SK-N-SH treated with all-trans-retinoic acid at 6 μM for 48 hours (cell line): ENCODE measurements around the gene POLR2C.

Experiments
- ATAC-seq: fragments of 200-7000 bp; cut with Tn5 transposase; 3 replicates; pipeline ENCODE4 v1.9.1; 2020; ENCODE audit warnings: mild to moderate bottlenecking, moderate library complexity
- ARNTL ChIP-seq: fragments of 450-650 bp; formaldehyde crosslinking; IDR thresholded peaks from 2 replicates; pipeline ENCODE4 v1.5.0; 2020; ENCODE audit warnings: low read depth, mild to moderate bottlenecking, moderate library complexity, borderline replicate concordance
- BACH2 ChIP-seq: fragments of 250-450 bp; sonication (Bioruptor Pico); IDR thresholded peaks from 2 replicates; pipeline ENCODE4 v1.9.0; 2021; ENCODE audit warnings: mild to moderate bottlenecking, borderline replicate concordance
- CSDC2 ChIP-seq: fragments of 250-450 bp; sonication (Bioruptor Pico); IDR thresholded peaks from 2 replicates; pipeline ENCODE4 v1.5.0; 2020; ENCODE audit warnings: mild to moderate bottlenecking, moderate library complexity
- ESRRG ChIP-seq: fragments of 250-450 bp; sonication (Bioruptor Pico); IDR thresholded peaks from 2 replicates; pipeline ENCODE4 v1.6.1; 2021; ENCODE audit warnings: mild to moderate bottlenecking
- GLIS3 ChIP-seq: fragments of 250-450 bp; sonication (Bioruptor Pico); IDR thresholded peaks from 2 replicates; pipeline ENCODE4 v1.5.0; 2020; ENCODE audit warnings: mild to moderate bottlenecking, moderate library complexity
- ISL1 ChIP-seq: fragments of 250-450 bp; sonication (Bioruptor Pico); IDR thresholded peaks from 2 replicates; pipeline ENCODE4 v2.1.2; 2022; ENCODE audit warnings: mild to moderate bottlenecking, moderate library complexity
- OSR1 ChIP-seq: fragments of 250-450 bp; sonication (Bioruptor Pico); IDR thresholded peaks from 2 replicates; pipeline ENCODE4 v1.8.0; 2022; ENCODE audit warnings: moderate library complexity, mild to moderate bottlenecking, inconsistent platforms
- PPARA ChIP-seq: fragments of 250-450 bp; sonication (Bioruptor Pico); IDR thresholded peaks from 2 replicates; pipeline ENCODE4 v1.5.0; 2020; ENCODE audit warnings: mild to moderate bottlenecking, borderline replicate concordance
- RARB ChIP-seq: fragments of 250-450 bp; sonication (Bioruptor Pico); IDR thresholded peaks from 2 replicates; pipeline ENCODE4 v1.8.0; 2021; ENCODE audit warnings: mild to moderate bottlenecking, moderate library complexity
- SNAI2 ChIP-seq: fragments of 250-450 bp; sonication (Bioruptor Pico); IDR thresholded peaks from 2 replicates; pipeline ENCODE4 v1.5.0; 2020; ENCODE audit warnings: mild to moderate bottlenecking, moderate library complexity
- TCF4 ChIP-seq: fragments of 250-450 bp; sonication (Bioruptor Pico); IDR thresholded peaks from 2 replicates; pipeline ENCODE4 v1.8.0; 2021; ENCODE audit warnings: mild to moderate bottlenecking, moderate library complexity, borderline replicate concordance
- TOX ChIP-seq: fragments of 250-450 bp; sonication (Bioruptor Pico); IDR thresholded peaks from 2 replicates; pipeline ENCODE4 v1.8.0; 2021; ENCODE audit warnings: mild to moderate bottlenecking, moderate library complexity, borderline replicate concordance
- ZC3H10 ChIP-seq: fragments of 250-450 bp; sonication (Bioruptor Pico); IDR thresholded peaks from 2 replicates; pipeline ENCODE4 v1.5.1; 2021; ENCODE audit warnings: mild to moderate bottlenecking, moderate library complexity
- ZFP3 ChIP-seq: fragments of 250-450 bp; sonication (Bioruptor Pico); IDR thresholded peaks from 2 replicates; pipeline ENCODE4 v1.5.0; 2020; ENCODE audit warnings: mild to moderate bottlenecking, moderate library complexity
- ZFP30 ChIP-seq: fragments of 450-650 bp; formaldehyde crosslinking; IDR thresholded peaks from 2 replicates; pipeline ENCODE4 v1.5.0; 2022; ENCODE audit warnings: mild to moderate bottlenecking, moderate library complexity
- ZNF565 ChIP-seq: fragments of 450-650 bp; formaldehyde crosslinking; conservative IDR thresholded peaks from 2 replicates; pipeline ENCODE4 v1.5.0; 2020; ENCODE audit warnings: low read depth, mild to moderate bottlenecking, moderate library complexity
- ZNF70 ChIP-seq: fragments of 450-650 bp; formaldehyde crosslinking; IDR thresholded peaks from 2 replicates; pipeline ENCODE4 v1.5.0; 2020; ENCODE audit warnings: mild to moderate bottlenecking, moderate library complexity
- ZNF8 ChIP-seq: fragments of 450-650 bp; formaldehyde crosslinking; IDR thresholded peaks from 2 replicates; pipeline ENCODE4 v1.5.0; 2020; ENCODE audit warnings: mild to moderate bottlenecking, moderate library complexity
- TF ChIP-seq, protein P1 (sequence below): fragments of 250-450 bp; sonication (Bioruptor Pico); IDR thresholded peaks from 2 replicates; pipeline ENCODE4 v1.5.0; 2020; ENCODE audit warnings: mild to moderate bottlenecking, moderate library complexity
- TF ChIP-seq, protein P2 (sequence below): fragments of 250-450 bp; sonication (Bioruptor Pico); IDR thresholded peaks from 2 replicates; pipeline ENCODE4 v1.5.1; 2021; ENCODE audit warnings: mild to moderate bottlenecking, moderate library complexity
- TF ChIP-seq, protein P3 (sequence below): fragments of 250-450 bp; sonication (Bioruptor Pico); IDR thresholded peaks from 2 replicates; pipeline ENCODE4 v1.5.1; 2020; ENCODE audit warnings: low read depth, mild to moderate bottlenecking, moderate library complexity
- TF ChIP-seq, protein P4 (sequence below): fragments of 250-450 bp; sonication (Bioruptor Pico); IDR thresholded peaks from 2 replicates; pipeline ENCODE4 v1.8.0; 2021; ENCODE audit warnings: low read depth, mild to moderate bottlenecking, moderate library complexity, borderline replicate concordance
- TF ChIP-seq, protein P5 (sequence below): fragments of 250-450 bp; sonication (Bioruptor Pico); IDR thresholded peaks from 2 replicates; pipeline ENCODE4 v1.8.0; 2020; ENCODE audit warnings: mild to moderate bottlenecking, moderate library complexity, borderline replicate concordance

Gene POLR2C

DNA sequence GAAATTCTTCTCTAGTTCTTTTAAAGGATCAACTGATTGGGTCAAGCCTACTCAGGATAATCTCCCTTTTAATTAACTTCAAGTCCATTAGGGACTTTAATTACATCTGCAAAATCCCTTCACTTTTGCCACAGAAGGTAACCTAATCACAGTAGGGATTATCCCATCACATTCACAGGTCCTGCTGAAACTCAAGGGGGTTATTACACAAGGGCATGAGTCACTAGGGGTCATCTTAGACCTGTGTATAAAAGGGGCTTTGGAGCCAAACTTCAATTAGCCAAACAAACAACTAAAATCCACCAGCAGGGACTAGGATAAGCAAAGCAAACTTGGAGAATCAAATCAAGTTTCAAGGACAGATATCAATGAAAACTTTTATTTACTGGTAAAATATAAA, 34.7 kb upstream of the POLR2C start:
- no peak for ATAC-seq
- TF ChIP-seq ZC3H10 (CRISPR knock-in tag) (no peak), PPARA (no peak), ZNF565 (CRISPR knock-in tag) (no peak), ESRRG (CRISPR knock-in tag) (no peak), CSDC2 (CRISPR knock-in tag) (no peak), SNAI2 (no peak)

DNA sequence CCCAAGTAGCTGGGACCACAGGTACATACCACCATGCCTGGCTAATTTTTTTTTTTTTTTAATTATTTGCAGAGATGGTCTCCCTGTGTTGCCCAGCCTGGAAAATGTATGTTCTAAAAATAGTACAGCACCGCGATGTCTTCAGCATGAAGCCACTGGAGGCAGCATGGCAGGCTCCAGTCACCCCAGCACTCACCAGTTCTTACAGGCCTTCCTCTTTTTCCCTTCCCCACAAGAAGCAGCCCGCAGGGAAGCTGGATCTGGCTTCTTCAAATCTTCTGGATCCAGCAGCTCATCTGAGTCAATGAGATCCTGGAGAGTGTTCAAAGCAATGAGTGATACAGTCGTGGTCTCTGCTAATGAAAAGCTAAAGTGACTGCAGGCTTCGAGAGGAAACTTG, 31.5 kb upstream of the POLR2C start:
- no peak for ATAC-seq
- TF ChIP-seq ARNTL (CRISPR knock-in tag) (no peak), ZFP30 (CRISPR knock-in tag) (no peak), ZNF70 (CRISPR knock-in tag) (no peak), ZNF8 (CRISPR knock-in tag) (no peak), BACH2 (CRISPR knock-in tag) (no peak), ZFP3 (CRISPR knock-in tag) (no peak), SNAI2 (no peak), OSR1 (CRISPR knock-in tag) (no peak), CSDC2 (CRISPR knock-in tag) (no peak), GLIS3 (CRISPR knock-in tag) (no peak), ISL1 (no peak), ESRRG (CRISPR knock-in tag) (no peak), ZC3H10 (CRISPR knock-in tag) (no peak), RARB (CRISPR knock-in tag) (no peak), TOX (CRISPR knock-in tag) (no peak)
- TF ChIP-seq, protein P1, sequence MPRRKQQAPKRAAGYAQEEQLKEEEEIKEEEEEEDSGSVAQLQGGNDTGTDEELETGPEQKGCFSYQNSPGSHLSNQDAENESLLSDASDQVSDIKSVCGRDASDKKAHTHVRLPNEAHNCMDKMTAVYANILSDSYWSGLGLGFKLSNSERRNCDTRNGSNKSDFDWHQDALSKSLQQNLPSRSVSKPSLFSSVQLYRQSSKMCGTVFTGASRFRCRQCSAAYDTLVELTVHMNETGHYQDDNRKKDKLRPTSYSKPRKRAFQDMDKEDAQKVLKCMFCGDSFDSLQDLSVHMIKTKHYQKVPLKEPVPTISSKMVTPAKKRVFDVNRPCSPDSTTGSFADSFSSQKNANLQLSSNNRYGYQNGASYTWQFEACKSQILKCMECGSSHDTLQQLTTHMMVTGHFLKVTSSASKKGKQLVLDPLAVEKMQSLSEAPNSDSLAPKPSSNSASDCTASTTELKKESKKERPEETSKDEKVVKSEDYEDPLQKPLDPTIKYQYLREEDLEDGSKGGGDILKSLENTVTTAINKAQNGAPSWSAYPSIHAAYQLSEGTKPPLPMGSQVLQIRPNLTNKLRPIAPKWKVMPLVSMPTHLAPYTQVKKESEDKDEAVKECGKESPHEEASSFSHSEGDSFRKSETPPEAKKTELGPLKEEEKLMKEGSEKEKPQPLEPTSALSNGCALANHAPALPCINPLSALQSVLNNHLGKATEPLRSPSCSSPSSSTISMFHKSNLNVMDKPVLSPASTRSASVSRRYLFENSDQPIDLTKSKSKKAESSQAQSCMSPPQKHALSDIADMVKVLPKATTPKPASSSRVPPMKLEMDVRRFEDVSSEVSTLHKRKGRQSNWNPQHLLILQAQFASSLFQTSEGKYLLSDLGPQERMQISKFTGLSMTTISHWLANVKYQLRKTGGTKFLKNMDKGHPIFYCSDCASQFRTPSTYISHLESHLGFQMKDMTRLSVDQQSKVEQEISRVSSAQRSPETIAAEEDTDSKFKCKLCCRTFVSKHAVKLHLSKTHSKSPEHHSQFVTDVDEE (CRISPR knock-in tag), result no peak
- TF ChIP-seq, protein P2, sequence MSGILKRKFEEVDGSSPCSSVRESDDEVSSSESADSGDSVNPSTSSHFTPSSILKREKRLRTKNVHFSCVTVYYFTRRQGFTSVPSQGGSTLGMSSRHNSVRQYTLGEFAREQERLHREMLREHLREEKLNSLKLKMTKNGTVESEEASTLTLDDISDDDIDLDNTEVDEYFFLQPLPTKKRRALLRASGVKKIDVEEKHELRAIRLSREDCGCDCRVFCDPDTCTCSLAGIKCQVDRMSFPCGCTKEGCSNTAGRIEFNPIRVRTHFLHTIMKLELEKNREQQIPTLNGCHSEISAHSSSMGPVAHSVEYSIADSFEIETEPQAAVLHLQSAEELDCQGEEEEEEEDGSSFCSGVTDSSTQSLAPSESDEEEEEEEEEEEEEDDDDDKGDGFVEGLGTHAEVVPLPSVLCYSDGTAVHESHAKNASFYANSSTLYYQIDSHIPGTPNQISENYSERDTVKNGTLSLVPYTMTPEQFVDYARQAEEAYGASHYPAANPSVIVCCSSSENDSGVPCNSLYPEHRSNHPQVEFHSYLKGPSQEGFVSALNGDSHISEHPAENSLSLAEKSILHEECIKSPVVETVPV (CRISPR knock-in tag), result no peak
- TF ChIP-seq, protein P3, sequence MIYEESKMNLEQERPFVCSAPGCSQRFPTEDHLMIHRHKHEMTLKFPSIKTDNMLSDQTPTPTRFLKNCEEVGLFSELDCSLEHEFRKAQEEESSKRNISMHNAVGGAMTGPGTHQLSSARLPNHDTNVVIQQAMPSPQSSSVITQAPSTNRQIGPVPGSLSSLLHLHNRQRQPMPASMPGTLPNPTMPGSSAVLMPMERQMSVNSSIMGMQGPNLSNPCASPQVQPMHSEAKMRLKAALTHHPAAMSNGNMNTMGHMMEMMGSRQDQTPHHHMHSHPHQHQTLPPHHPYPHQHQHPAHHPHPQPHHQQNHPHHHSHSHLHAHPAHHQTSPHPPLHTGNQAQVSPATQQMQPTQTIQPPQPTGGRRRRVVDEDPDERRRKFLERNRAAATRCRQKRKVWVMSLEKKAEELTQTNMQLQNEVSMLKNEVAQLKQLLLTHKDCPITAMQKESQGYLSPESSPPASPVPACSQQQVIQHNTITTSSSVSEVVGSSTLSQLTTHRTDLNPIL (CRISPR knock-in tag), result no peak
- TF ChIP-seq, protein P4, sequence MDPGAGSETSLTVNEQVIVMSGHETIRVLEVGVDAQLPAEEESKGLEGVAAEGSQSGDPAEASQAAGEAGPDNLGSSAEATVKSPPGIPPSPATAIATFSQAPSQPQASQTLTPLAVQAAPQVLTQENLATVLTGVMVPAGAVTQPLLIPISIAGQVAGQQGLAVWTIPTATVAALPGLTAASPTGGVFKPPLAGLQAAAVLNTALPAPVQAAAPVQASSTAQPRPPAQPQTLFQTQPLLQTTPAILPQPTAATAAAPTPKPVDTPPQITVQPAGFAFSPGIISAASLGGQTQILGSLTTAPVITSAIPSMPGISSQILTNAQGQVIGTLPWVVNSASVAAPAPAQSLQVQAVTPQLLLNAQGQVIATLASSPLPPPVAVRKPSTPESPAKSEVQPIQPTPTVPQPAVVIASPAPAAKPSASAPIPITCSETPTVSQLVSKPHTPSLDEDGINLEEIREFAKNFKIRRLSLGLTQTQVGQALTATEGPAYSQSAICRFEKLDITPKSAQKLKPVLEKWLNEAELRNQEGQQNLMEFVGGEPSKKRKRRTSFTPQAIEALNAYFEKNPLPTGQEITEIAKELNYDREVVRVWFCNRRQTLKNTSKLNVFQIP (CRISPR knock-in tag), result no peak
- TF ChIP-seq, protein P5, sequence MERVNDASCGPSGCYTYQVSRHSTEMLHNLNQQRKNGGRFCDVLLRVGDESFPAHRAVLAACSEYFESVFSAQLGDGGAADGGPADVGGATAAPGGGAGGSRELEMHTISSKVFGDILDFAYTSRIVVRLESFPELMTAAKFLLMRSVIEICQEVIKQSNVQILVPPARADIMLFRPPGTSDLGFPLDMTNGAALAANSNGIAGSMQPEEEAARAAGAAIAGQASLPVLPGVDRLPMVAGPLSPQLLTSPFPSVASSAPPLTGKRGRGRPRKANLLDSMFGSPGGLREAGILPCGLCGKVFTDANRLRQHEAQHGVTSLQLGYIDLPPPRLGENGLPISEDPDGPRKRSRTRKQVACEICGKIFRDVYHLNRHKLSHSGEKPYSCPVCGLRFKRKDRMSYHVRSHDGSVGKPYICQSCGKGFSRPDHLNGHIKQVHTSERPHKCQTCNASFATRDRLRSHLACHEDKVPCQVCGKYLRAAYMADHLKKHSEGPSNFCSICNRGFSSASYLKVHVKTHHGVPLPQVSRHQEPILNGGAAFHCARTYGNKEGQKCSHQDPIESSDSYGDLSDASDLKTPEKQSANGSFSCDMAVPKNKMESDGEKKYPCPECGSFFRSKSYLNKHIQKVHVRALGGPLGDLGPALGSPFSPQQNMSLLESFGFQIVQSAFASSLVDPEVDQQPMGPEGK (CRISPR knock-in tag), result no peak

DNA sequence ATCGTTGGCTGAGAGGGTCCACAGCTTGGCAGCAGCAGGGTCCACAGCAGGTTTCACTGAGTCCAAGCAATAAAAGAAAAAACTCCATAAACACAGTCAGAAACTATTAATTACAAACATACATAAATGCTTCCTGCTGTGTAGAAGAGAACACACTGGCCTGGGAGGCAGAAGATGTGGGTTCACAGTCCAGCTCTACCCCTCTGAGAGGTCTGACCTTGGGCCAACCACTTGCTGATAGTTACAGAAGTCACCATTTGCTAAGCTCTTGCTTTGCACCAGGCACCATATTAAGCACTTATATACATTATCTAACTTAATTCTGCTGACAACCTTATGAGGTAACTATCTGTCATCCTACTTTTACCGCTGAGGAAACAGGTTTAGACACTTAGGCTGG, 30.0 kb upstream of the POLR2C start:
- no peak for ATAC-seq
- no peak for TF ChIP-seq RARB (CRISPR knock-in tag)
- no peak for TF ChIP-seq ZFP3 (CRISPR knock-in tag)
- TF ChIP-seq, protein P2 (CRISPR knock-in tag), result no peak
- no peak for TF ChIP-seq OSR1 (CRISPR knock-in tag)
- TF ChIP-seq ARNTL (CRISPR knock-in tag), result no peak
- TF ChIP-seq ZFP30 (CRISPR knock-in tag), result no peak
- TF ChIP-seq CSDC2 (CRISPR knock-in tag), result no peak
- TF ChIP-seq SNAI2, result no peak
- no peak for TF ChIP-seq ZNF70 (CRISPR knock-in tag)
- TF ChIP-seq PPARA, result no peak
- no peak for TF ChIP-seq TCF4
- TF ChIP-seq ZNF8 (CRISPR knock-in tag), result no peak
- TF ChIP-seq ZNF565 (CRISPR knock-in tag), result no peak
- TF ChIP-seq, protein P4 (CRISPR knock-in tag), result no peak
- TF ChIP-seq, protein P5 (CRISPR knock-in tag), result no peak
